ENCODE measurements around the gene FBXO8. TPM values are rescaled to one million over a fixed set of nuclear protein-coding genes. Genes with fewer than 3 reads are reported as not detected.

The FBXO8 gene
- total RNA-seq, 1 experiment from 2014 or later: 7.5 TPM

GRCh38 chr4:174222266-174222872 lies 61.1 kb downstream of the FBXO8 start:
- TF ChIP-seq ZNF219 (CRISPR knock-in tag; IDR thresholded peaks at IDR 0.05; ENCODE audit: borderline replicate concordance): no peak
- TF ChIP-seq, protein P1, sequence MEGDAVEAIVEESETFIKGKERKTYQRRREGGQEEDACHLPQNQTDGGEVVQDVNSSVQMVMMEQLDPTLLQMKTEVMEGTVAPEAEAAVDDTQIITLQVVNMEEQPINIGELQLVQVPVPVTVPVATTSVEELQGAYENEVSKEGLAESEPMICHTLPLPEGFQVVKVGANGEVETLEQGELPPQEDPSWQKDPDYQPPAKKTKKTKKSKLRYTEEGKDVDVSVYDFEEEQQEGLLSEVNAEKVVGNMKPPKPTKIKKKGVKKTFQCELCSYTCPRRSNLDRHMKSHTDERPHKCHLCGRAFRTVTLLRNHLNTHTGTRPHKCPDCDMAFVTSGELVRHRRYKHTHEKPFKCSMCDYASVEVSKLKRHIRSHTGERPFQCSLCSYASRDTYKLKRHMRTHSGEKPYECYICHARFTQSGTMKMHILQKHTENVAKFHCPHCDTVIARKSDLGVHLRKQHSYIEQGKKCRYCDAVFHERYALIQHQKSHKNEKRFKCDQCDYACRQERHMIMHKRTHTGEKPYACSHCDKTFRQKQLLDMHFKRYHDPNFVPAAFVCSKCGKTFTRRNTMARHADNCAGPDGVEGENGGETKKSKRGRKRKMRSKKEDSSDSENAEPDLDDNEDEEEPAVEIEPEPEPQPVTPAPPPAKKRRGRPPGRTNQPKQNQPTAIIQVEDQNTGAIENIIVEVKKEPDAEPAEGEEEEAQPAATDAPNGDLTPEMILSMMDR (IDR thresholded peaks at IDR 0.05): peak; percentile 47
- peaks cover 59% of the 10 kb centered on the region for H3K27me3 Mint-ChIP-seq (ENCODE audit: low read depth)
- no peaks in the 10 kb centered on the region for H3K9me3 Mint-ChIP-seq
- CTCF ChIA-PET: interaction anchor here (0.7 to 1.7 kb wide), 5 partner anchors 8 to 96 kb away, joined by 3 to 4 read pairs (median 3); no protein-coding TSS in a partner anchor
- H3K36me3 Mint-ChIP-seq: no peaks in the 10 kb centered on the region
- ATAC-seq (peak; percentile 38), DNase-seq (ENCODE audit: low spot score) (no peak)
- no peak overlapping the region for H3K27ac Mint-ChIP-seq
- H3K4me1 Mint-ChIP-seq: peaks cover 13% of the 10 kb centered on the region
- POLR2A ChIA-PET: no interaction called here
- H3K4me3 Mint-ChIP-seq: no peak overlapping the region

GRCh38 chr4:174218127-174218790 lies 65.2 kb downstream of the FBXO8 start:
- CTCF ChIA-PET: no interaction called here
- peaks cover 45% of the 10 kb centered on the region for H3K4me1 Mint-ChIP-seq
- DNase-seq (ENCODE audit: low spot score) (peak; percentile 33), ATAC-seq (peak; percentile 13)
- TF ChIP-seq, protein P2, sequence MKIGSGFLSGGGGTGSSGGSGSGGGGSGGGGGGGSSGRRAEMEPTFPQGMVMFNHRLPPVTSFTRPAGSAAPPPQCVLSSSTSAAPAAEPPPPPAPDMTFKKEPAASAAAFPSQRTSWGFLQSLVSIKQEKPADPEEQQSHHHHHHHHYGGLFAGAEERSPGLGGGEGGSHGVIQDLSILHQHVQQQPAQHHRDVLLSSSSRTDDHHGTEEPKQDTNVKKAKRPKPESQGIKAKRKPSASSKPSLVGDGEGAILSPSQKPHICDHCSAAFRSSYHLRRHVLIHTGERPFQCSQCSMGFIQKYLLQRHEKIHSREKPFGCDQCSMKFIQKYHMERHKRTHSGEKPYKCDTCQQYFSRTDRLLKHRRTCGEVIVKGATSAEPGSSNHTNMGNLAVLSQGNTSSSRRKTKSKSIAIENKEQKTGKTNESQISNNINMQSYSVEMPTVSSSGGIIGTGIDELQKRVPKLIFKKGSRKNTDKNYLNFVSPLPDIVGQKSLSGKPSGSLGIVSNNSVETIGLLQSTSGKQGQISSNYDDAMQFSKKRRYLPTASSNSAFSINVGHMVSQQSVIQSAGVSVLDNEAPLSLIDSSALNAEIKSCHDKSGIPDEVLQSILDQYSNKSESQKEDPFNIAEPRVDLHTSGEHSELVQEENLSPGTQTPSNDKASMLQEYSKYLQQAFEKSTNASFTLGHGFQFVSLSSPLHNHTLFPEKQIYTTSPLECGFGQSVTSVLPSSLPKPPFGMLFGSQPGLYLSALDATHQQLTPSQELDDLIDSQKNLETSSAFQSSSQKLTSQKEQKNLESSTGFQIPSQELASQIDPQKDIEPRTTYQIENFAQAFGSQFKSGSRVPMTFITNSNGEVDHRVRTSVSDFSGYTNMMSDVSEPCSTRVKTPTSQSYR (CRISPR knock-in tag; IDR thresholded peaks at IDR 0.05): no peak
- TF ChIP-seq ZNF121 (CRISPR knock-in tag; IDR thresholded peaks at IDR 0.05): no peak
- no peak for TF ChIP-seq TEAD4 (CRISPR knock-in tag; IDR thresholded peaks at IDR 0.05)
- no peak for TF ChIP-seq ATF3 (CRISPR knock-in tag; conservative IDR thresholded peaks at IDR 0.05)
- no peak for TF ChIP-seq ELF4 (CRISPR knock-in tag; IDR thresholded peaks at IDR 0.05; ENCODE audit: low read depth)
- TF ChIP-seq, protein P3, sequence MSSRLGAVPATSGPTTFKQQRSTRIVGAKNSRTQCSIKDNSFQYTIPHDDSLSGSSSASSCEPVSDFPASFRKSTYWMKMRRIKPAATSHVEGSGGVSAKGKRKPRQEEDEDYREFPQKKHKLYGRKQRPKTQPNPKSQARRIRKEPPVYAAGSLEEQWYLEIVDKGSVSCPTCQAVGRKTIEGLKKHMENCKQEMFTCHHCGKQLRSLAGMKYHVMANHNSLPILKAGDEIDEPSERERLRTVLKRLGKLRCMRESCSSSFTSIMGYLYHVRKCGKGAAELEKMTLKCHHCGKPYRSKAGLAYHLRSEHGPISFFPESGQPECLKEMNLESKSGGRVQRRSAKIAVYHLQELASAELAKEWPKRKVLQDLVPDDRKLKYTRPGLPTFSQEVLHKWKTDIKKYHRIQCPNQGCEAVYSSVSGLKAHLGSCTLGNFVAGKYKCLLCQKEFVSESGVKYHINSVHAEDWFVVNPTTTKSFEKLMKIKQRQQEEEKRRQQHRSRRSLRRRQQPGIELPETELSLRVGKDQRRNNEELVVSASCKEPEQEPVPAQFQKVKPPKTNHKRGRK (CRISPR knock-in tag; IDR thresholded peaks at IDR 0.05; ENCODE audit: borderline replicate concordance): no peak
- TF ChIP-seq SOX15 (CRISPR knock-in tag; IDR thresholded peaks at IDR 0.05): no peak
- H3K4me3 Mint-ChIP-seq: peak overlapping the region; percentile 68
- no peaks in the 10 kb centered on the region for H3K9me3 Mint-ChIP-seq
- H3K36me3 Mint-ChIP-seq: no peaks in the 10 kb centered on the region
- H3K27me3 Mint-ChIP-seq (ENCODE audit: low read depth): peaks cover 90% of the 10 kb centered on the region
- POLR2A ChIA-PET: no interaction called here
- no peak overlapping the region for H3K27ac Mint-ChIP-seq

DNA sequence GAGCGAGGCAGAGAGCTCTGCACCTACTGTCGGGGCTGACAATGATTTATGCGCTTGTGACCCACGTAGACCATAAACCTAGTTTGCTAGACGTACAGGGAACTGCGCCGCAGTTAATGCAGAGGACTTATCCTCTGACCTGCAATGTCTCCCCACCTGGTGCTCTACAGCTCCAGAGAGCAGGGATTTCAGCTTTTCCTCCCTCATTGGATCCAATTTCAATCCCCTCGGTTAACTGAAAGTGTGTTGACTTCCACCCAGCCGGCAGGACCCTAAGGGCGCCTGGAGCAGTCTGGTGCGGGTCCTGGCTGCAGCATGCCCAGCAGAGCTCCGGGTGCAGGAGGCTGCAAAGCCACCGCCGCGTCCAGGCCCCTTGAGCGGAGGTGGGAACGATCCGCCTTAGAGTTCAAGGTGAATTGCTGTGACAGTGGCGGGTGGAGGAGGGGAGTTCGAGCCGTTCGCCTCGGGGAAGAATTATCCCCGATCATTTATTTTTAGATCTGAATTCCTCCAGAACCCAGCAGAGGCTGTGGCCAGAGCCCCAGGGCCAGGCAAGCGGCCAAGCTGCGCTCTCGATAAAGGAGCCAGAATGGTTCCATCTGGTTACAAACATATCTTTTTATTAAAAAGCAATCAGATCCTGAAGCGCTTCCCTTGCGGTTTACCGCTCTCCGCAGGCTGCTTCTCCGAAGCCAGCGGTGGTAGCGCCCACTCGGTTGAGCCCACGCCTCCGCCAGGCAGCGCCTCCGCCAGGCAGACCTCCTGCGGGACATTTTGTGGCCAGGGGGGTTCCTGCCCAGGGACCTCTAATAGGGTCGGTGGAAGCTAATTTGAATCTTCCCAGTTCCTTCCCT lies 66.0 kb downstream of the FBXO8 start:
- no peaks in the 10 kb centered on the region for H3K36me3 Mint-ChIP-seq
- H3K4me3 Mint-ChIP-seq: peak overlapping the region; percentile 68
- H3K9me3 Mint-ChIP-seq: no peaks in the 10 kb centered on the region
- ChIA-PET CTCF (no interaction called here), POLR2A (no interaction called here)
- no peak overlapping the region for H3K27ac Mint-ChIP-seq
- DNase-seq (ENCODE audit: low spot score) (peak; percentile 40), ATAC-seq (peak; percentile 36)
- peaks cover 98% of the 10 kb centered on the region for H3K27me3 Mint-ChIP-seq (ENCODE audit: low read depth)
- peaks cover 48% of the 10 kb centered on the region for H3K4me1 Mint-ChIP-seq
- TF ChIP-seq, protein P4, sequence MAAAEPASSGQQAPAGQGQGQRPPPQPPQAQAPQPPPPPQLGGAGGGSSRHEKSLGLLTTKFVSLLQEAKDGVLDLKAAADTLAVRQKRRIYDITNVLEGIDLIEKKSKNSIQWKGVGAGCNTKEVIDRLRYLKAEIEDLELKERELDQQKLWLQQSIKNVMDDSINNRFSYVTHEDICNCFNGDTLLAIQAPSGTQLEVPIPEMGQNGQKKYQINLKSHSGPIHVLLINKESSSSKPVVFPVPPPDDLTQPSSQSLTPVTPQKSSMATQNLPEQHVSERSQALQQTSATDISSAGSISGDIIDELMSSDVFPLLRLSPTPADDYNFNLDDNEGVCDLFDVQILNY (CRISPR knock-in tag; IDR thresholded peaks at IDR 0.05): no peak
- TF ChIP-seq GTF2I (CRISPR knock-in tag; conservative IDR thresholded peaks at IDR 0.05) (no peak), MXD4 (CRISPR knock-in tag; IDR thresholded peaks at IDR 0.05; ENCODE audit: borderline replicate concordance) (no peak), E2F1 (CRISPR knock-in tag; IDR thresholded peaks at IDR 0.05) (no peak), SOX15 (CRISPR knock-in tag; IDR thresholded peaks at IDR 0.05) (no peak), SMAD3 (CRISPR knock-in tag; IDR thresholded peaks at IDR 0.05; ENCODE audit: borderline replicate concordance) (no peak)
- TF ChIP-seq, protein P5, sequence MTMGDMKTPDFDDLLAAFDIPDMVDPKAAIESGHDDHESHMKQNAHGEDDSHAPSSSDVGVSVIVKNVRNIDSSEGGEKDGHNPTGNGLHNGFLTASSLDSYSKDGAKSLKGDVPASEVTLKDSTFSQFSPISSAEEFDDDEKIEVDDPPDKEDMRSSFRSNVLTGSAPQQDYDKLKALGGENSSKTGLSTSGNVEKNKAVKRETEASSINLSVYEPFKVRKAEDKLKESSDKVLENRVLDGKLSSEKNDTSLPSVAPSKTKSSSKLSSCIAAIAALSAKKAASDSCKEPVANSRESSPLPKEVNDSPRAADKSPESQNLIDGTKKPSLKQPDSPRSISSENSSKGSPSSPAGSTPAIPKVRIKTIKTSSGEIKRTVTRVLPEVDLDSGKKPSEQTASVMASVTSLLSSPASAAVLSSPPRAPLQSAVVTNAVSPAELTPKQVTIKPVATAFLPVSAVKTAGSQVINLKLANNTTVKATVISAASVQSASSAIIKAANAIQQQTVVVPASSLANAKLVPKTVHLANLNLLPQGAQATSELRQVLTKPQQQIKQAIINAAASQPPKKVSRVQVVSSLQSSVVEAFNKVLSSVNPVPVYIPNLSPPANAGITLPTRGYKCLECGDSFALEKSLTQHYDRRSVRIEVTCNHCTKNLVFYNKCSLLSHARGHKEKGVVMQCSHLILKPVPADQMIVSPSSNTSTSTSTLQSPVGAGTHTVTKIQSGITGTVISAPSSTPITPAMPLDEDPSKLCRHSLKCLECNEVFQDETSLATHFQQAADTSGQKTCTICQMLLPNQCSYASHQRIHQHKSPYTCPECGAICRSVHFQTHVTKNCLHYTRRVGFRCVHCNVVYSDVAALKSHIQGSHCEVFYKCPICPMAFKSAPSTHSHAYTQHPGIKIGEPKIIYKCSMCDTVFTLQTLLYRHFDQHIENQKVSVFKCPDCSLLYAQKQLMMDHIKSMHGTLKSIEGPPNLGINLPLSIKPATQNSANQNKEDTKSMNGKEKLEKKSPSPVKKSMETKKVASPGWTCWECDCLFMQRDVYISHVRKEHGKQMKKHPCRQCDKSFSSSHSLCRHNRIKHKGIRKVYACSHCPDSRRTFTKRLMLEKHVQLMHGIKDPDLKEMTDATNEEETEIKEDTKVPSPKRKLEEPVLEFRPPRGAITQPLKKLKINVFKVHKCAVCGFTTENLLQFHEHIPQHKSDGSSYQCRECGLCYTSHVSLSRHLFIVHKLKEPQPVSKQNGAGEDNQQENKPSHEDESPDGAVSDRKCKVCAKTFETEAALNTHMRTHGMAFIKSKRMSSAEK (CRISPR knock-in tag; IDR thresholded peaks at IDR 0.05; ENCODE audit: borderline replicate concordance): no peak

All from WTC11 (cell line).